Measurements from ENCODE around the gene SLC44A4. TPM values are rescaled to one million over a fixed set of nuclear protein-coding genes. Genes with fewer than 3 reads are reported as not detected.

SLC44A4 gene
- total and polyA plus RNA-seq, 2 of the 8 experiments (the other 6 are each of a cell fraction or from before 2014, with no cell fraction given): 4.8 to 7.0 TPM

GRCh38 chr6:31915756-31916155 lies 37.0 kb upstream of the SLC44A4 start (continued):
- no peak for TF ChIP-seq PHF8 (conservative IDR thresholded peaks at IDR 0.05; ENCODE audit: low read depth, low read length)

- Histone ChIP-seq H3K18ac (ENCODE audit: extremely low read depth, low read length) (no peak overlapping the region), H4K91ac (replicated peaks; ENCODE audit: insufficient read length, low read length) (no peak overlapping the region), H3K79me2 (ENCODE audit: control insufficient read depth in 1 of 2, insufficient read depth in 2 of 2, low read length in 2 of 2) (no peaks in the 10 kb centered on the region), H2BK15ac (ENCODE audit: low read length) (no peak overlapping the region), H3K4me3 (ENCODE audit: extremely low read depth in 1 of 4, insufficient read depth in 2 of 4, low read depth in 3 of 4, low read length in 4 of 4) (no peak overlapping the region), H4K5ac (ENCODE audit: insufficient read length, low read depth, low read length) (no peak overlapping the region), H3K27ac (ENCODE audit: low read depth, low read length) (no peak overlapping the region), H2AFZ (ENCODE audit: low read length) (no peak overlapping the region), H2BK120ac (replicated peaks; ENCODE audit: low read depth, low read length) (no peak overlapping the region), H3K14ac (ENCODE audit: insufficient read length) (no peak overlapping the region), H3K4me2 (ENCODE audit: insufficient read depth in 1 of 2, low read depth in 2 of 2, low read length in 2 of 2) (no peak overlapping the region), H2AK5ac (ENCODE audit: low read depth, low read length) (no peak overlapping the region), H3K4me1 (replicated peaks in 1 of 4; ENCODE audit: control insufficient read depth in 3 of 4, insufficient read depth in 4 of 4, low read length in 3 of 4) (no peaks in the 10 kb centered on the region), H2BK5ac (ENCODE audit: low read depth, low read length) (no peak overlapping the region), H4K8ac (ENCODE audit: extremely low read depth, insufficient read depth, low read length) (no peak overlapping the region), H2BK12ac (ENCODE audit: low read depth, low read length) (no peak overlapping the region), H3K23me2 (ENCODE audit: low read depth, low read length) (no peaks in the 10 kb centered on the region; the same call in 1 of the 2 replicates), H3K4ac (replicated peaks; ENCODE audit: insufficient read length, low read depth, low read length) (no peak overlapping the region), H3K27me3 (replicated peaks in 1 of 4; ENCODE audit: control insufficient read depth in 3 of 4, extremely low read depth in 1 of 4, insufficient read depth in 3 of 4, low read length in 3 of 4) (no peaks in the 10 kb centered on the region), H2BK20ac (ENCODE audit: low read length) (no peak overlapping the region), H3K56ac (replicated peaks; ENCODE audit: insufficient read length, low read depth, low read length) (no peak overlapping the region), H3K79me1 (ENCODE audit: low read depth, low read length) (no peaks in the 10 kb centered on the region), H3K9ac (replicated peaks in 1 of 4; ENCODE audit: extremely low read depth in 1 of 4, low read depth in 3 of 4, low read length in 3 of 4) (no peak overlapping the region), H3K9me3 (ENCODE audit: insufficient read depth in 2 of 2, low read depth in 1 of 2, low read length in 1 of 2) (no peaks in the 10 kb centered on the region), H3K23ac (ENCODE audit: insufficient read length) (no peak overlapping the region), H4K20me1 (replicated peaks in 1 of 2; ENCODE audit: control insufficient read depth in 1 of 2, insufficient read depth in 2 of 2, low read length in 2 of 2) (no peaks in the 10 kb centered on the region), H3K36me3 (ENCODE audit: control insufficient read depth in 2 of 4, insufficient read depth in 4 of 4, low read length in 3 of 4) (no peaks in the 10 kb centered on the region)
- FAIRE-seq (no peak), DNase-seq (ENCODE audit: low read depth in 1 of 2, low spot score in 2 of 2) (no peak)
- CTCF ChIA-PET (ENCODE audit: partially characterized antibody): interaction anchor here (0.8 to 2.1 kb wide), 4 partner anchors 8 to 37 kb away, joined by 3 to 5 read pairs (median 4); no protein-coding TSS in a partner anchor
- POLR2A ChIA-PET (ENCODE audit: partially characterized antibody): no interaction called here
- TF ChIP-seq KDM5A (IDR thresholded peaks at IDR 0.05; ENCODE audit: low read length): no peak
- TF ChIP-seq EP300 (IDR thresholded peaks at IDR 0.05; ENCODE audit: borderline replicate concordance in 1 of 2, low read depth in 2 of 2, low read length in 2 of 2): no peak
- no peak for TF ChIP-seq KDM4A (IDR thresholded peaks at IDR 0.05; ENCODE audit: low read depth, low read length, severe bottlenecking)
- TF ChIP-seq HDAC6 (IDR thresholded peaks at IDR 0.05; ENCODE audit: low read depth, low read length): no peak
- TF ChIP-seq, protein P1, sequence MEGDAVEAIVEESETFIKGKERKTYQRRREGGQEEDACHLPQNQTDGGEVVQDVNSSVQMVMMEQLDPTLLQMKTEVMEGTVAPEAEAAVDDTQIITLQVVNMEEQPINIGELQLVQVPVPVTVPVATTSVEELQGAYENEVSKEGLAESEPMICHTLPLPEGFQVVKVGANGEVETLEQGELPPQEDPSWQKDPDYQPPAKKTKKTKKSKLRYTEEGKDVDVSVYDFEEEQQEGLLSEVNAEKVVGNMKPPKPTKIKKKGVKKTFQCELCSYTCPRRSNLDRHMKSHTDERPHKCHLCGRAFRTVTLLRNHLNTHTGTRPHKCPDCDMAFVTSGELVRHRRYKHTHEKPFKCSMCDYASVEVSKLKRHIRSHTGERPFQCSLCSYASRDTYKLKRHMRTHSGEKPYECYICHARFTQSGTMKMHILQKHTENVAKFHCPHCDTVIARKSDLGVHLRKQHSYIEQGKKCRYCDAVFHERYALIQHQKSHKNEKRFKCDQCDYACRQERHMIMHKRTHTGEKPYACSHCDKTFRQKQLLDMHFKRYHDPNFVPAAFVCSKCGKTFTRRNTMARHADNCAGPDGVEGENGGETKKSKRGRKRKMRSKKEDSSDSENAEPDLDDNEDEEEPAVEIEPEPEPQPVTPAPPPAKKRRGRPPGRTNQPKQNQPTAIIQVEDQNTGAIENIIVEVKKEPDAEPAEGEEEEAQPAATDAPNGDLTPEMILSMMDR (IDR thresholded peaks at IDR 0.05; ENCODE audit: control extremely low read depth in 1 of 3, insufficient read depth in 1 of 3, low read depth in 1 of 3, low read length in 3 of 3): no peak
- no peak for TF ChIP-seq SP1 (IDR thresholded peaks at IDR 0.05; ENCODE audit: low read depth, low read length)
- no peak for TF ChIP-seq CBX5 (IDR thresholded peaks at IDR 0.05; ENCODE audit: low read depth, low read length)
- TF ChIP-seq GTF2F1 (IDR thresholded peaks at IDR 0.05; ENCODE audit: borderline replicate concordance, low read depth, low read length): no peak
- no peak for TF ChIP-seq JUND (IDR thresholded peaks at IDR 0.05; ENCODE audit: low read length)
- no peak for TF ChIP-seq BACH1 (IDR thresholded peaks at IDR 0.05; ENCODE audit: low read length)
These were observed 36.6 kb upstream of the SLC44A4 start for GRCh38 chr6:31915351-31915750.

Data from H1 (cell line).